Measurements from ENCODE around the gene OXTR.

DNA sequence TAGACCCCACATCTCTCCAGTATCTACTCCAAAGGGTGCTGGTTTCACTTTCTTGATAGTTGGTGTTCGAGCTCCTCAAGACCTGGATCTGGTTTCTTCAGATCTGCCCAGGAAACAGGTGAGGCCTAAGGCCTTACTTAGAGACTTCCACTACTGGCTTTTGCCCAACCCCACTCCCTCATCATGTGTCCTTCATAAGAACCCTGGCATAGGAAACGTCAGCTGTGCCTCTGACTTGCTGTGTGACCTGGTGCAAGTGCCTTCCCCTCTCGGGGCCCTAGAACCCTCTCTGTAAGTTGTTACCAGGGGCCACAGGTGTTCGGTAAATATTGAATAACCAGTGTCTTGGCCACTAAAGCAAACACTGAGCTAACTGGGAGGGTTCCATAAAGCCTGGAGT is 3.9 kb downstream of the OXTR start:
- TF ChIP-seq POLR2AphosphoS5 (IDR thresholded peaks at IDR 0.05; ENCODE audit: low read depth, low read length) = no peak
- TF ChIP-seq SIN3A (IDR thresholded peaks at IDR 0.05; ENCODE audit: borderline replicate concordance, insufficient read depth, low read length) = no peak
